Liver (tissue), 9 donors: Measurements from ENCODE around the gene VEGFC. TPM values are rescaled to one million over a fixed set of nuclear protein-coding genes. Genes with fewer than 3 reads are reported as not detected.

Experiments
- DNase-seq: peaks from one replicate; pipeline ENCODE4 v3.0.0-alpha.2; 2017; ENCODE audit warnings: low spot score
- H3K27ac ChIP-seq, 2 donors: one replicate each; pipeline ENCODE4 v1.7.0; 2013; ENCODE audit warnings: inconsistent platforms in 2 of 2, low read length in 2 of 2, control low read depth in 1 of 2, low read depth in 1 of 2, mild to moderate bottlenecking in 1 of 2
- H3K27me3 ChIP-seq, 4 donors: one replicate each; pipeline versions ENCODE4 v1.6.1 to v1.7.0; 2013; ENCODE audit warnings: low read length in 3 of 4, inconsistent platforms in 1 of 4, mild to moderate bottlenecking in 1 of 4, moderate library complexity in 1 of 4; ENCODE audit not compliant: control insufficient read depth in 4 of 4, insufficient read depth in 4 of 4
- H3K36me3 ChIP-seq, 4 donors: one replicate each; pipeline versions ENCODE4 v1.6.1 to v1.7.0; 2013; ENCODE audit warnings: low read length in 3 of 4, mild to moderate bottlenecking in 3 of 4, low read depth in 1 of 4, moderate library complexity in 1 of 4; ENCODE audit not compliant: control insufficient read depth in 4 of 4, insufficient read depth in 3 of 4
- H3K4me1 ChIP-seq, 4 donors: one replicate each; pipeline versions ENCODE4 v1.6.1 to v1.7.0; 2013; ENCODE audit warnings: low read length in 3 of 4, mild to moderate bottlenecking in 3 of 4, moderate library complexity in 1 of 4; ENCODE audit not compliant: control insufficient read depth in 4 of 4, insufficient read depth in 4 of 4
- H3K4me3 ChIP-seq, 3 donors: one replicate each; pipeline versions ENCODE4 v1.6.1 to v1.7.0; 2013; ENCODE audit warnings: low read length in 3 of 3, control low read depth in 1 of 3, low read depth in 1 of 3, mild to moderate bottlenecking in 1 of 3
- H3K9ac ChIP-seq, 2 donors: one replicate each; pipeline ENCODE4 v1.7.0; 2013; ENCODE audit warnings: low read length in 2 of 2, mild to moderate bottlenecking in 2 of 2, moderate library complexity in 2 of 2, control low read depth in 1 of 2, low read depth in 1 of 2
- H3K9me3 ChIP-seq, 4 donors: one replicate each; pipeline versions ENCODE4 v1.6.1 to v1.7.0; 2013; ENCODE audit warnings: low read length in 3 of 4; ENCODE audit not compliant: control insufficient read depth in 4 of 4
- ATF3 ChIP-seq: IDR thresholded peaks from 2 replicates; pipeline ENCODE4 v1.6.1; 2016; ENCODE audit warnings: antibody characterized with exemption
- CTCF ChIP-seq: fragments of 150-350 bp; IDR thresholded peaks from 2 replicates; pipeline ENCODE4 v1.5.1; 2017; ENCODE audit warnings: improper control_type of control experiment, low read depth, low read length; ENCODE audit not compliant: missing input control
- FOXA1 ChIP-seq: IDR thresholded peaks from 2 replicates; pipeline ENCODE4 v1.6.1; 2016; ENCODE audit warnings: antibody characterized with exemption
- FOXA2 ChIP-seq: IDR thresholded peaks from 2 replicates; pipeline ENCODE4 v1.6.1; 2016; ENCODE audit warnings: antibody characterized with exemption
- GABPA ChIP-seq, 2 donors: IDR thresholded peaks in 1 of 2; conservative IDR thresholded peaks in 1 of 2; 2 replicates each; pipeline ENCODE4 v1.6.1; 2016; ENCODE audit warnings: antibody characterized with exemption in 2 of 2, mild to moderate bottlenecking in 1 of 2, moderate library complexity in 1 of 2
- HNF4A ChIP-seq, 2 donors: conservative IDR thresholded peaks; 2 replicates each; pipeline ENCODE4 v1.6.1; 2016; ENCODE audit warnings: antibody characterized with exemption in 2 of 2, mild to moderate bottlenecking in 2 of 2
- HNF4G ChIP-seq: IDR thresholded peaks from 2 replicates; pipeline ENCODE4 v1.6.1; 2016; ENCODE audit warnings: antibody characterized with exemption
- JUND ChIP-seq, 2 donors: IDR thresholded peaks; 2 replicates each; pipeline ENCODE4 v1.6.1; 2016; ENCODE audit warnings: antibody characterized with exemption in 2 of 2
- MAX ChIP-seq: IDR thresholded peaks from 2 replicates; pipeline ENCODE4 v1.6.1; 2016; ENCODE audit warnings: antibody characterized with exemption
- NR2F2 ChIP-seq: IDR thresholded peaks from 2 replicates; pipeline ENCODE4 v1.6.1; 2016; ENCODE audit warnings: antibody characterized with exemption
- RAD21 ChIP-seq, 2 donors: IDR thresholded peaks; 2 replicates each; pipeline ENCODE4 v1.6.1; 2016; ENCODE audit warnings: antibody characterized with exemption in 2 of 2, mild to moderate bottlenecking in 2 of 2
- REST ChIP-seq: IDR thresholded peaks from 2 replicates; pipeline ENCODE4 v1.6.1; 2016; ENCODE audit warnings: antibody characterized with exemption, mild to moderate bottlenecking
- RXRA ChIP-seq, 2 donors: IDR thresholded peaks; 2 replicates each; pipeline ENCODE4 v1.6.1; 2017 to 2018; ENCODE audit warnings: antibody characterized with exemption in 2 of 2, mild to moderate bottlenecking in 1 of 2
- SP1 ChIP-seq: IDR thresholded peaks from 2 replicates; pipeline ENCODE4 v1.6.1; 2018; ENCODE audit warnings: antibody characterized with exemption, mild to moderate bottlenecking
- TAF1 ChIP-seq: conservative IDR thresholded peaks from 2 replicates; pipeline ENCODE4 v1.6.1; 2016; ENCODE audit warnings: antibody characterized with exemption, mild to moderate bottlenecking
- YY1 ChIP-seq: IDR thresholded peaks from 2 replicates; pipeline ENCODE4 v1.6.1; 2016; ENCODE audit warnings: antibody characterized with exemption, mild to moderate bottlenecking
- WGBS: extraction: QIAGEN DNeasy Blood & Tissue Kit; methylation state at CpG from one replicate; pipeline ENCODE4 v1.1.7; 2013; 5-methylcytosine and 5-hydroxymethylcytosine counted together
- polyA plus RNA-seq, 2 donors: library from polyadenylated mRNA; stranded (reverse) in 1 of 2; unstranded in 1 of 2; fragments of 200-250 nt in 1 of 2; fragments of >200 nt in 1 of 2; fragmentation: Nextera tagmentation in 1 of 2; extraction: Ambion mirVana in 1 of 2; gene quantifications; one replicate each; pipeline versions ENCODE4 v1.2.1 to v1.2.3, GENCODE V29; 2013 to 2015
- total RNA-seq, 2 donors: library from RNA; depleted of rRNA; stranded (reverse); fragments of >200 nt; gene quantifications; one replicate each; pipeline ENCODE4 v1.2.3, GENCODE V29; 2014
- donor health status: healthy.
- donor health status: healthy.
- donor health status: healthy.
- donor health status: healthy.
- donor health status: healthy.

The VEGFC gene
- total and polyA plus RNA-seq, 4 donors = 0.32 to 1.8 (median 0.95) TPM

- no peak overlapping the region for H3K9ac ChIP-seq
- DNase-seq = no peak
- no peak overlapping the region for H3K4me3 ChIP-seq
- no peak overlapping the region for H3K27ac ChIP-seq
- WGBS = 53% methylated on average over 2 of the region's 2 CpGs
- no peaks in the 10 kb centered on the region for H3K9me3 ChIP-seq
- TF ChIP-seq GABPA (IDR thresholded peaks at IDR 0.05 in 1 of 2, conservative IDR thresholded peaks at IDR 0.05 in 1 of 2) = no peak
- TF ChIP-seq MAX = no peak
- TF ChIP-seq TAF1 = no peak
- no peak for TF ChIP-seq YY1
- TF ChIP-seq ATF3 = no peak
- no peak for TF ChIP-seq JUND (IDR thresholded peaks at IDR 0.05)
- TF ChIP-seq HNF4A (conservative IDR thresholded peaks at IDR 0.05) = no peak
- no peak for TF ChIP-seq SP1
- no peak for TF ChIP-seq RAD21 (IDR thresholded peaks at IDR 0.05)
- TF ChIP-seq REST = no peak
- no peak for TF ChIP-seq FOXA1
- TF ChIP-seq FOXA2 = no peak
- TF ChIP-seq NR2F2 = no peak
- no peak for TF ChIP-seq HNF4G
- no peak for TF ChIP-seq CTCF
- no peaks in the 10 kb centered on the region for H3K27me3 ChIP-seq
- no peaks in the 10 kb centered on the region for H3K4me1 ChIP-seq
- H3K36me3 ChIP-seq = no peaks in the 10 kb centered on the region
Observed at GRCh38 chr4:176755001-176755400, 37.7 kb downstream of the VEGFC start.

GRCh38 chr4:176753049-176753448 is 39.7 kb downstream of the VEGFC start:
- no peaks in the 10 kb centered on the region for H3K4me1 ChIP-seq
- H3K9me3 ChIP-seq = no peaks in the 10 kb centered on the region
- 60% methylated on average over 3 of the region's 3 CpGs for WGBS
- no peaks in the 10 kb centered on the region for H3K36me3 ChIP-seq
- H3K4me3 ChIP-seq = no peak overlapping the region
- no peak for DNase-seq
- TF ChIP-seq RXRA (IDR thresholded peaks at IDR 0.05) = no peak
- no peaks in the 10 kb centered on the region for H3K27me3 ChIP-seq
- H3K27ac ChIP-seq = no peak overlapping the region
- no peak overlapping the region for H3K9ac ChIP-seq
